Measurements from ENCODE around the gene NSMF. TPM values are rescaled to one million over a fixed set of nuclear protein-coding genes. Genes with fewer than 3 reads are reported as not detected.
A peak's percentile ranks its signal among the peaks of the same experiment; 100 is the strongest.

Gene NSMF
- total RNA-seq, 1 experiment from 2014 or later = 31.6 TPM

DNA sequence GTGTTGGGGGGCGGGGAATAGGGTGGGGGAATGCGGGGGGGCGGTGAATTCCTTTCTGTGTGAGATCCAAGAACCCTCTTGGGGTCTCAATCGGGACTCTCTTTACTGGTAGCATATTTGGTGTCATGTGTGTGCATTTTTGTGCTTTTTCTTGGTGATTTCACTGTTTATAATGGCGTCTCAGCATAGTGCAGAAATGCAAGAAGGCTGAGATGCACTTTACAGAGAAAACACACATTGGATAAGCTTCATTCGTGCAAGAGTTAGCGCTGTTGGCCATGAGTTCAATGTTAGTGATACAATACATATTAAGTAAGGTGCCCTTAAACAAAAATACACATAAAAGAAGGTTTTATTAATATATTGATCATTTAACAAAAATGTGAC lies 17.2 kb downstream of the NSMF start:
- H3K4me3 Mint-ChIP-seq (ENCODE audit: low read depth, unreplicated experiment) = peak overlapping the region; percentile 72
- H3K27me3 Mint-ChIP-seq (ENCODE audit: unreplicated experiment) = no peaks in the 10 kb centered on the region
- TF ChIP-seq, protein P1, sequence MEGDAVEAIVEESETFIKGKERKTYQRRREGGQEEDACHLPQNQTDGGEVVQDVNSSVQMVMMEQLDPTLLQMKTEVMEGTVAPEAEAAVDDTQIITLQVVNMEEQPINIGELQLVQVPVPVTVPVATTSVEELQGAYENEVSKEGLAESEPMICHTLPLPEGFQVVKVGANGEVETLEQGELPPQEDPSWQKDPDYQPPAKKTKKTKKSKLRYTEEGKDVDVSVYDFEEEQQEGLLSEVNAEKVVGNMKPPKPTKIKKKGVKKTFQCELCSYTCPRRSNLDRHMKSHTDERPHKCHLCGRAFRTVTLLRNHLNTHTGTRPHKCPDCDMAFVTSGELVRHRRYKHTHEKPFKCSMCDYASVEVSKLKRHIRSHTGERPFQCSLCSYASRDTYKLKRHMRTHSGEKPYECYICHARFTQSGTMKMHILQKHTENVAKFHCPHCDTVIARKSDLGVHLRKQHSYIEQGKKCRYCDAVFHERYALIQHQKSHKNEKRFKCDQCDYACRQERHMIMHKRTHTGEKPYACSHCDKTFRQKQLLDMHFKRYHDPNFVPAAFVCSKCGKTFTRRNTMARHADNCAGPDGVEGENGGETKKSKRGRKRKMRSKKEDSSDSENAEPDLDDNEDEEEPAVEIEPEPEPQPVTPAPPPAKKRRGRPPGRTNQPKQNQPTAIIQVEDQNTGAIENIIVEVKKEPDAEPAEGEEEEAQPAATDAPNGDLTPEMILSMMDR (IDR thresholded peaks at IDR 0.05; ENCODE audit: unreplicated experiment) = no peak
- peaks cover 12% of the 10 kb centered on the region for H3K36me3 Mint-ChIP-seq (ENCODE audit: insufficient read depth, unreplicated experiment)
- peaks cover 6% of the 10 kb centered on the region for H3K4me1 Mint-ChIP-seq (ENCODE audit: low read depth, unreplicated experiment)
- CTCF ChIA-PET = interaction anchor here (0.6 to 1.8 kb wide), 6 partner anchors 11 to 155 kb away, joined by 3 to 11 read pairs (median 4); partner anchors contain the start of genes EXD3, NOXA1 and NRARP
- DNase-seq = no peak
- no peaks in the 10 kb centered on the region for H3K9me3 Mint-ChIP-seq (ENCODE audit: low read depth, unreplicated experiment)
- H3K27ac Mint-ChIP-seq (ENCODE audit: unreplicated experiment) = peak overlapping the region; percentile 66
- BruUV-seq (replicated peaks) = no TSS peak
- intact Hi-C loops (cut with micrococcal nuclease; ENCODE audit: unreplicated experiment) = no loop called here

- peak; percentile 71 for DNase-seq
- peaks cover 6% of the 10 kb centered on the region for H3K4me1 Mint-ChIP-seq (ENCODE audit: low read depth, unreplicated experiment)
- BruUV-seq (replicated peaks) = no TSS peak
- no peaks in the 10 kb centered on the region for H3K27me3 Mint-ChIP-seq (ENCODE audit: unreplicated experiment)
- intact Hi-C loops (cut with micrococcal nuclease; ENCODE audit: unreplicated experiment) = no loop called here
- TF ChIP-seq, protein P1 (IDR thresholded peaks at IDR 0.05; ENCODE audit: unreplicated experiment) = no peak
- CTCF ChIA-PET = interaction anchor here (0.6 to 1.8 kb wide), 7 partner anchors 11 to 155 kb away, joined by 3 to 11 read pairs (median 5); partner anchors contain the start of genes EXD3, NOXA1 and NRARP
- H3K9me3 Mint-ChIP-seq (ENCODE audit: low read depth, unreplicated experiment) = no peaks in the 10 kb centered on the region
- H3K4me3 Mint-ChIP-seq (ENCODE audit: low read depth, unreplicated experiment) = peak within 1 kb of the TSS; percentile 72
- peaks cover 12% of the 10 kb centered on the region for H3K36me3 Mint-ChIP-seq (ENCODE audit: insufficient read depth, unreplicated experiment)
- peak within 1 kb of the TSS; percentile 66 for H3K27ac Mint-ChIP-seq (ENCODE audit: unreplicated experiment)
Observed at GRCh38 chr9:137441289-137441934, 17.7 kb downstream of the NSMF start, which contains the start of gene ENTPD8. TSS of gene ENTPD8 (minus strand) at chr9:137441357. CDS start at chr9:137438285, 3,072 bp downstream.

- BruUV-seq (replicated peaks) = no TSS peak
- intact Hi-C loops (cut with micrococcal nuclease; ENCODE audit: unreplicated experiment) = no loop called here
- Mint-ChIP-seq H3K4me1 (ENCODE audit: low read depth, unreplicated experiment) (peaks cover 6% of the 10 kb centered on the region), H3K4me3 (ENCODE audit: low read depth, unreplicated experiment) (no peak overlapping the region), H3K9me3 (ENCODE audit: low read depth, unreplicated experiment) (no peaks in the 10 kb centered on the region), H3K27me3 (ENCODE audit: unreplicated experiment) (no peaks in the 10 kb centered on the region), H3K27ac (ENCODE audit: unreplicated experiment) (no peak overlapping the region), H3K36me3 (ENCODE audit: insufficient read depth, unreplicated experiment) (peaks cover 15% of the 10 kb centered on the region)
- no peak for DNase-seq
- CTCF ChIA-PET = no interaction called here
- TF ChIP-seq, protein P1 (IDR thresholded peaks at IDR 0.05; ENCODE audit: unreplicated experiment) = no peak
Observed at GRCh38 chr9:137439158-137439714, 19.9 kb downstream of the NSMF start.

GRCh38 chr9:137438591-137439157 lies 20.5 kb downstream of the NSMF start:
- TF ChIP-seq, protein P1 (IDR thresholded peaks at IDR 0.05; ENCODE audit: unreplicated experiment) = no peak
- no peak for DNase-seq
- Mint-ChIP-seq H3K27me3 (ENCODE audit: unreplicated experiment) (no peaks in the 10 kb centered on the region), H3K27ac (ENCODE audit: unreplicated experiment) (no peak overlapping the region), H3K4me3 (ENCODE audit: low read depth, unreplicated experiment) (no peak overlapping the region), H3K4me1 (ENCODE audit: low read depth, unreplicated experiment) (peaks cover 6% of the 10 kb centered on the region), H3K36me3 (ENCODE audit: insufficient read depth, unreplicated experiment) (peaks cover 15% of the 10 kb centered on the region), H3K9me3 (ENCODE audit: low read depth, unreplicated experiment) (no peaks in the 10 kb centered on the region)
- BruUV-seq (replicated peaks) = no TSS peak
- CTCF ChIA-PET = no interaction called here
- intact Hi-C loops (cut with micrococcal nuclease; ENCODE audit: unreplicated experiment) = no loop called here
